Neural cell (in vitro differentiated cells): ENCODE data around the gene HOXA10. TPM values are rescaled to one million over a fixed set of nuclear protein-coding genes. Genes with fewer than 3 reads are reported as not detected.

Experiments
- H2AFZ ChIP-seq: fragments of 200-600, 300-800 bp; sonication (generic), shearing (Covaris generic); 2 replicates; pipeline ENCODE4 v1.6.0; 2014; ENCODE audit warnings: low read depth, mild to moderate bottlenecking, antibody characterized with exemption, low read length, moderate library complexity
- H3F3A ChIP-seq: fragments of 200-600 bp; shearing (Covaris generic); 2 replicates; pipeline ENCODE4 v1.6.1; 2016; ENCODE audit warnings: mild to moderate bottlenecking, moderate library complexity, mixed read lengths, antibody characterized with exemption, low read length; ENCODE audit not compliant: insufficient read depth, poor library complexity, severe bottlenecking
- H3K27ac ChIP-seq: fragments of 200-600, 300-800 bp; sonication (generic), shearing (Covaris generic); 2 replicates; pipeline ENCODE4 v1.5.1; 2014; ENCODE audit warnings: mild to moderate bottlenecking, low read length, moderate library complexity
- H3K27me3 ChIP-seq: fragments of 300-800, 200-600 bp; sonication (generic), shearing (Covaris generic); 2 replicates; pipeline ENCODE4 v1.6.0; 2014; ENCODE audit warnings: mild to moderate bottlenecking, low read depth, low read length, moderate library complexity; ENCODE audit not compliant: insufficient read depth
- H3K36me3 ChIP-seq: fragments of 300-800, 200-600 bp; sonication (generic), shearing (Covaris generic); 2 replicates; pipeline ENCODE4 v1.5.1; 2014; ENCODE audit warnings: mild to moderate bottlenecking, antibody characterized with exemption, low read length, moderate library complexity; ENCODE audit not compliant: insufficient read depth
- H3K4me2 ChIP-seq: fragments of 300-800, 200-600 bp; sonication (generic), shearing (Covaris generic); 2 replicates; pipeline ENCODE4 v1.6.0; 2014; ENCODE audit warnings: mild to moderate bottlenecking, low read length
- H3K4me3 ChIP-seq: fragments of 300-800, 200-600 bp; sonication (generic), shearing (Covaris generic); 2 replicates; pipeline ENCODE4 v1.5.1; 2014; ENCODE audit warnings: mild to moderate bottlenecking, low read length, moderate library complexity
- H3K79me2 ChIP-seq: fragments of 200-600 bp; shearing (Covaris generic); replicated peaks from 2 replicates; pipeline ENCODE4 v1.6.0; 2014; ENCODE audit warnings: mild to moderate bottlenecking, low read length, moderate library complexity; ENCODE audit not compliant: insufficient read depth
- H3K9ac ChIP-seq: fragments of 300-800, 200-600 bp; sonication (generic), shearing (Covaris generic); 2 replicates; pipeline ENCODE4 v1.6.1; 2016; ENCODE audit warnings: mild to moderate bottlenecking, low read length, mixed read lengths
- H3K9me2 ChIP-seq: fragments of 200-600 bp; shearing (Covaris generic); 2 replicates; pipeline ENCODE4 v1.6.1; 2016; ENCODE audit warnings: mild to moderate bottlenecking, low read length, mixed read lengths; ENCODE audit not compliant: insufficient read depth
- H3K9me3 ChIP-seq: fragments of 200-600, 300-800 bp; sonication (generic), shearing (Covaris generic); 2 replicates; pipeline ENCODE4 v1.6.1; 2016; ENCODE audit warnings: mild to moderate bottlenecking, mixed run types, low read length, moderate library complexity, mixed read lengths
- H4K20me1 ChIP-seq: fragments of 200-600 bp; shearing (Covaris generic); 2 replicates; pipeline ENCODE4 v1.6.1; 2016; ENCODE audit warnings: mild to moderate bottlenecking, mixed run types; ENCODE audit not compliant: insufficient read depth
- EP300 ChIP-seq: fragments of 450-650 bp; conservative IDR thresholded peaks from 2 replicates; pipeline ENCODE4 v1.6.1; 2014; ENCODE audit warnings: antibody characterized with exemption, mild to moderate bottlenecking, moderate library complexity; ENCODE audit not compliant: poor library complexity, severe bottlenecking
- EZH2 ChIP-seq: fragments of 200-600, 300-800 bp; shearing (Covaris generic), sonication (generic); IDR thresholded peaks from 2 replicates; pipeline ENCODE4 v1.6.1; 2014; ENCODE audit warnings: antibody characterized with exemption, low read length, borderline replicate concordance, mild to moderate bottlenecking; ENCODE audit not compliant: insufficient read depth, poor library complexity, severe bottlenecking
- MXI1 ChIP-seq: fragments of 450-650 bp; conservative IDR thresholded peaks from 2 replicates; pipeline ENCODE4 v1.6.1; 2014; ENCODE audit warnings: antibody characterized with exemption, mild to moderate bottlenecking; ENCODE audit not compliant: poor library complexity, severe bottlenecking
- POLR2AphosphoS5 ChIP-seq: IDR thresholded peaks from 2 replicates; pipeline ENCODE4 v1.6.1; 2012
- RAD21 ChIP-seq: fragments of 450-650 bp; conservative IDR thresholded peaks from 2 replicates; pipeline ENCODE4 v1.6.1; 2014; ENCODE audit warnings: antibody characterized with exemption, mild to moderate bottlenecking, moderate library complexity
- SMC3 ChIP-seq: fragments of 450-650 bp; conservative IDR thresholded peaks from 2 replicates; pipeline ENCODE4 v1.6.1; 2014; ENCODE audit warnings: antibody characterized with exemption, mild to moderate bottlenecking, moderate library complexity; ENCODE audit not compliant: poor library complexity
- TAF1 ChIP-seq: IDR thresholded peaks from 2 replicates; pipeline ENCODE4 v1.6.1; 2012; ENCODE audit warnings: low read depth
- polyA plus RNA-seq: library from polyadenylated mRNA; depleted of rRNA; stranded (reverse); fragments of >200 nt; gene quantifications from 2 replicates; pipeline ENCODE4 v1.2.3, GENCODE V29; 2014
- TF ChIP-seq, protein P1 (sequence below): fragments of 450-650 bp; IDR thresholded peaks from 2 replicates; pipeline ENCODE4 v1.5.1; 2014; ENCODE audit warnings: antibody characterized with exemption, mild to moderate bottlenecking, moderate library complexity; ENCODE audit not compliant: poor library complexity, severe bottlenecking
- TF ChIP-seq, protein P2 (sequence below): IDR thresholded peaks from 2 replicates; pipeline ENCODE4 v1.6.1; 2012; ENCODE audit warnings: borderline replicate concordance

Gene HOXA10
- polyA plus RNA-seq, 1 donor from 2014 or later: not detected

DNA sequence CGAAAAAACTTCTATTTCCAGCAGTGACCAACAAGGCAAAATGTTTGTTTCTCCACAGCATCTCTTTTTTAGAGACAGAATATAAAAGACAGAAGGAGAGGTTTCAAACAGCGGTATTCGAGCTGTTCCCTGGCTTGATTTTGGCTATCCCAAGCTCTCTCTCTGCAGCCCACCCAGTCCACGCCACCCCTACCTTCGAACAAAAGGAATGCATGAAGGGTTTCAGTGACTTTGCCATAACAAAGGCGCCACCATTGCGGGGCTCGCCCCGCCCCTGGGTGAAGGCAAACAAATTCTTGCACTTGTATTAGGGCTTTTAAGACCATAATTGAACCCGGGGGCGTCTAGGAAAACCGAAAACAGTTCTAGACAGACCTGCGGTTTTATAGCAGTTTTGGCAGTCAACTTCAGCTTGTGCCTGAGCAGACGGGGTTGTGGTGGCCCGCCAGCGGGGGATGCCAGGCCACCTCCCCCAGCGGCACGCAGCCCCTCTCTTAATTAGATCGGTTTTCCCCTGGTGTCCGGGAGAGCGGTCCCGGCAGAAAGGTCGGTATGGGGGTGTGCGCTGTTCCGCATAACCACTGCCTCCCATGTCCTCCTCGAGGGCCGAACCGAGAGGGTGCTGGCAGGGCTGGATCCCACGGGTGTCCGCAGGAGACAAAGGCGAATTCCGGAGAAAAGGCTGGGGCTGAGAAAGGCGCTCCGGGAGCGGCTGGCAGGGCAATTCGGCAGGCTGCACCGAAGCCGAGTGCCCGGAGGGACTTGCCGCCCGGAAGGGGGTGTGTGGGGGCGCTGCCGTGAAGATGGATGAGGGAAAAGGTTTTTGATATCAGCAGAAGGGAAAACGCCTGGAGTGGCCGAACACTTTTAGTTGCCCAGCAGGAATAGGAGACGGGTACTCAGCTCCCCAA is 13.6 kb upstream of the HOXA10 start:
- H2AFZ ChIP-seq: no peak overlapping the region
- no peaks in the 10 kb centered on the region for H3K36me3 ChIP-seq
- H3K27ac ChIP-seq: no peak overlapping the region
- no peak overlapping the region for H3K4me2 ChIP-seq
- H4K20me1 ChIP-seq: no peaks in the 10 kb centered on the region
- TF ChIP-seq EZH2 (peak; percentile 61), EP300 (no peak)
- H3K27me3 ChIP-seq: peaks cover 100% of the 10 kb centered on the region
- H3F3A ChIP-seq: no peaks in the 10 kb centered on the region
- H3K9me3 ChIP-seq: peaks cover 6% of the 10 kb centered on the region
- no peaks in the 10 kb centered on the region for H3K79me2 ChIP-seq
- H3K9me2 ChIP-seq: no peaks in the 10 kb centered on the region
- H3K9ac ChIP-seq: no peak overlapping the region
- no peak overlapping the region for H3K4me3 ChIP-seq

DNA sequence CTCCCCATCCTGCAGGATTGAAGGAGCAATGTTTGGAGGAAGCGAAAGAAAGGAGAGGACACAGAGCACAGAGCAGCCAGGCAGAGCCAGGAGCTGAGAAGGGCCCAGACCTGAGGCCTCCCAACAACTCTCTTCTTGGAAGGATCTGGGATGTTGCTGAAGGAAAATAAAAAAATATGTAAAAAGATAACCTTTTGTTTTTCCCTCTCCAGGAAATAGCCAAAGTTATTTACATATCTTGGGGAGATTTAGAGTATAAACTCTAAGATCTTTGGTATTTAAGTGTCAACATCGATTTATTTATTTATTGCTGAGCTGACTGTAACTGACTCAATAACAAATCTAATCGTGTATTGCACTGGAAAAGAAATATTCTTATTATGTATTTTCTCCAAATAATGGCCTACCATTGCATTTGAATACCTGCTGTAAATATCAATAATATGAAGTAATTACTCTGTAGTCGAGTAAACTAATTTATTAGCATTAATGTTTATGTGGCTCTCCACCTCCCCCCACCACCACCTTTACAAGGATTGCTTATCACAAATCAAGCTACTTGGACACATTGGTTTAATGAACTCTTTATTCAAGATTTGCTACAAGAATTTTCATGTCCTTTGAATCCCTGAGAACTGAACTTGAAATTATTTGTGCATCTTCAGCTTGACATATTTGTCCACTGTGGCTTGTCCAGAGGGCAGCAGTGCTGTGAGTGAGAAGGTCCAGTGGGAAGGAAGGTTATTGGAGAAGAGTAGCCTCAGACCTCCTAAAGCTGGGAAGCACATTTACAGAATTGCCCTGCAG is 12.8 kb upstream of the HOXA10 start:
- H3F3A ChIP-seq: no peaks in the 10 kb centered on the region
- no peak overlapping the region for H3K9ac ChIP-seq
- H3K27me3 ChIP-seq: peaks cover 100% of the 10 kb centered on the region
- no peaks in the 10 kb centered on the region for H3K36me3 ChIP-seq
- H3K9me3 ChIP-seq: peaks cover 6% of the 10 kb centered on the region
- H3K4me3 ChIP-seq: no peak overlapping the region
- H4K20me1 ChIP-seq: no peaks in the 10 kb centered on the region
- no peaks in the 10 kb centered on the region for H3K79me2 ChIP-seq
- H3K4me2 ChIP-seq: no peak overlapping the region
- H3K9me2 ChIP-seq: no peaks in the 10 kb centered on the region
- no peak overlapping the region for H2AFZ ChIP-seq
- no peak overlapping the region for H3K27ac ChIP-seq
- no peak for TF ChIP-seq EZH2
- TF ChIP-seq TAF1: no peak
- TF ChIP-seq, protein P1, sequence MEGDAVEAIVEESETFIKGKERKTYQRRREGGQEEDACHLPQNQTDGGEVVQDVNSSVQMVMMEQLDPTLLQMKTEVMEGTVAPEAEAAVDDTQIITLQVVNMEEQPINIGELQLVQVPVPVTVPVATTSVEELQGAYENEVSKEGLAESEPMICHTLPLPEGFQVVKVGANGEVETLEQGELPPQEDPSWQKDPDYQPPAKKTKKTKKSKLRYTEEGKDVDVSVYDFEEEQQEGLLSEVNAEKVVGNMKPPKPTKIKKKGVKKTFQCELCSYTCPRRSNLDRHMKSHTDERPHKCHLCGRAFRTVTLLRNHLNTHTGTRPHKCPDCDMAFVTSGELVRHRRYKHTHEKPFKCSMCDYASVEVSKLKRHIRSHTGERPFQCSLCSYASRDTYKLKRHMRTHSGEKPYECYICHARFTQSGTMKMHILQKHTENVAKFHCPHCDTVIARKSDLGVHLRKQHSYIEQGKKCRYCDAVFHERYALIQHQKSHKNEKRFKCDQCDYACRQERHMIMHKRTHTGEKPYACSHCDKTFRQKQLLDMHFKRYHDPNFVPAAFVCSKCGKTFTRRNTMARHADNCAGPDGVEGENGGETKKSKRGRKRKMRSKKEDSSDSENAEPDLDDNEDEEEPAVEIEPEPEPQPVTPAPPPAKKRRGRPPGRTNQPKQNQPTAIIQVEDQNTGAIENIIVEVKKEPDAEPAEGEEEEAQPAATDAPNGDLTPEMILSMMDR: no peak
- TF ChIP-seq, protein P2, sequence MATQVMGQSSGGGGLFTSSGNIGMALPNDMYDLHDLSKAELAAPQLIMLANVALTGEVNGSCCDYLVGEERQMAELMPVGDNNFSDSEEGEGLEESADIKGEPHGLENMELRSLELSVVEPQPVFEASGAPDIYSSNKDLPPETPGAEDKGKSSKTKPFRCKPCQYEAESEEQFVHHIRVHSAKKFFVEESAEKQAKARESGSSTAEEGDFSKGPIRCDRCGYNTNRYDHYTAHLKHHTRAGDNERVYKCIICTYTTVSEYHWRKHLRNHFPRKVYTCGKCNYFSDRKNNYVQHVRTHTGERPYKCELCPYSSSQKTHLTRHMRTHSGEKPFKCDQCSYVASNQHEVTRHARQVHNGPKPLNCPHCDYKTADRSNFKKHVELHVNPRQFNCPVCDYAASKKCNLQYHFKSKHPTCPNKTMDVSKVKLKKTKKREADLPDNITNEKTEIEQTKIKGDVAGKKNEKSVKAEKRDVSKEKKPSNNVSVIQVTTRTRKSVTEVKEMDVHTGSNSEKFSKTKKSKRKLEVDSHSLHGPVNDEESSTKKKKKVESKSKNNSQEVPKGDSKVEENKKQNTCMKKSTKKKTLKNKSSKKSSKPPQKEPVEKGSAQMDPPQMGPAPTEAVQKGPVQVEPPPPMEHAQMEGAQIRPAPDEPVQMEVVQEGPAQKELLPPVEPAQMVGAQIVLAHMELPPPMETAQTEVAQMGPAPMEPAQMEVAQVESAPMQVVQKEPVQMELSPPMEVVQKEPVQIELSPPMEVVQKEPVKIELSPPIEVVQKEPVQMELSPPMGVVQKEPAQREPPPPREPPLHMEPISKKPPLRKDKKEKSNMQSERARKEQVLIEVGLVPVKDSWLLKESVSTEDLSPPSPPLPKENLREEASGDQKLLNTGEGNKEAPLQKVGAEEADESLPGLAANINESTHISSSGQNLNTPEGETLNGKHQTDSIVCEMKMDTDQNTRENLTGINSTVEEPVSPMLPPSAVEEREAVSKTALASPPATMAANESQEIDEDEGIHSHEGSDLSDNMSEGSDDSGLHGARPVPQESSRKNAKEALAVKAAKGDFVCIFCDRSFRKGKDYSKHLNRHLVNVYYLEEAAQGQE: no peak
- TF ChIP-seq EP300: no peak
- no peak for TF ChIP-seq POLR2AphosphoS5
- TF ChIP-seq SMC3: no peak
- TF ChIP-seq MXI1: no peak
- TF ChIP-seq RAD21: no peak
